Erythroblast (primary cell): Measurements from ENCODE around the gene SMARCD3.

Experiments
- GATA1 ChIP-seq: IDR thresholded peaks from 2 replicates; pipeline ENCODE4 v1.6.1; 2011; ENCODE audit warnings: low read depth, mild to moderate bottlenecking, control low read depth, low read length, moderate library complexity
- POLR2A ChIP-seq: IDR thresholded peaks from 2 replicates; pipeline ENCODE4 v1.6.1; 2011; ENCODE audit warnings: mild to moderate bottlenecking, low read length

- TF ChIP-seq POLR2A (no peak), GATA1 (no peak)
Observed at GRCh38 chr7:151247611-151248345, 716 bp downstream of the SMARCD3 start.
